GM19240 (cell line): ENCODE results near the gene UFD1.

Source experiments
- DNase-seq: peaks from one replicate; pipeline ENCODE4 v3.0.0; 2011; ENCODE audit warnings: low spot score; ENCODE audit not compliant: insufficient read length

UFD1 gene

GRCh38 chr22:19516378-19517170 lies 37.6 kb upstream of the UFD1 start:
- DNase-seq: no peak

DNA sequence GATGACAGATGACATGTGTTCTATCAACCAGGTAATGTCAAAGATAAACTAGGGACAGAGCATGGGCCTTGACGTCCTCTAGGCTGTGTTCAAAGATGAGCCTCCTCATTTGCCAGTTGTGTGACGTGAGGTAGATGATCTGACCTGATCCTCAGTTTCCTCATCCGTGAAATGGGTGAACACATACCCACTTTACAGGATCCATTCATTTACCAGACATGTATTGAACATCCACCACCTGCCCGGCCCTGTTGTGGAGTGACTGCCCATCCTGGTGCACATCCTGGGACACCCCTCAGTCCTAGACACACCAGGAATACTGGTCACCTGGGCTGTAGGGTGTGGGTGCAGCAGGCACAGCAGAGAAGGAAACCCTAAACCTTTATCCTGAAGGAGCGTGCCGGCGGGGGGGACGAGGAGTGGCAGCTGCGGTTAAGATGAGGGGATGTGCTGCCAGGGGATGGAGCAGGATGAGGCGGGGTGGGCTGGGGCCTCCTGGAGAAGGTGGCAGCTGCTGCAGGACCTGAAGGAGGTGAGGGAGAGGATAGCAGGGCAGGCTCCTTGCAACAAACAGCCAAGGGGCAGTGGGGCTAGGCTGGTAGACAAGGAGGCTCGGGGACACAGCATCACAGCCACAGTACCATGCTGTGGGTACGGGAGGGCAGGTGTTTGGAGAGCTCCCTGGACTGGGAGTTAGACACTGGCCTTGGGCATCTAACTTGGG lies 36.8 kb upstream of the UFD1 start:
- no peak for DNase-seq

- DNase-seq: no peak
Measured at GRCh38 chr22:19514831-19515565, 36.0 kb upstream of the UFD1 start.

- no peak for DNase-seq
Measured at GRCh38 chr22:19513823-19514222, 34.8 kb upstream of the UFD1 start.

DNA sequence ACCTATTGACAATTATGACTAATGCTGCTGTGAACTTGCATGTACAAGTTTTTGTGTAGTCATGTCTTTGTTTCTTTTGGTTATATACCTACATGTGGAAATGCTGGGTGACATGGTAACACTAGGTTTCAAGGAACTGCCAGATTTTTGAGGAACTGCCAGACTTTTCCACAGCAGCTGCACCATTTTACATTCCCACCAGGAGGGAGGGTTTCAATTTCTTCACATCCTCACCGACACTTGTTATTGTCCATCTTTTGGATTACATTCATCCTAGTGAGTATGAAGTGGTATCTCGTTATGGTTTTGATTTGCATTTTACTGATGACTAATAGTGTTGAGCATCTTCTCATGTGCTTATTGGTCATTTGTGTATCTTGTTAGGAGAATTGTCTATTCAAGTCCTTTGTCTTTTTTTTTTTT lies 31.9 kb upstream of the UFD1 start:
- no peak for DNase-seq

DNA sequence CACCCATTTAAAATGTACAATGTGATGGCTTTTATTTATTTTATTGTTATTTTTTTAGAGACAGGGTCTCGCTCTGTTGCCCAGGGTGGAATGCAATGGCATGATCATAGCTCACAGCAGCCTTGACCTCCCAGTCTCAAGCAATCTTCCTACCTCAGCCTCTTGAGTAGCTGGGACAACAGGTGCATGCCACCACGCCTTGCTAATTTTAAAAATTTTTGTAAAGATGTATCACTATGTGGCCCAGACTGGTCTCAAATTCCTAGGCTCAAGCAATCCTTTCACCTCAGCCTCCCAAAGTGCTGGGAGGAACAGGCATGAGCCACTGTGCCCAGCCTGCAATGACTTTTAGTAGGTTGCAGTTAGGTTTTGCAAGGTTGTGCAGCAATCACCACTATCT lies 30.9 kb upstream of the UFD1 start:
- no peak for DNase-seq

DNA sequence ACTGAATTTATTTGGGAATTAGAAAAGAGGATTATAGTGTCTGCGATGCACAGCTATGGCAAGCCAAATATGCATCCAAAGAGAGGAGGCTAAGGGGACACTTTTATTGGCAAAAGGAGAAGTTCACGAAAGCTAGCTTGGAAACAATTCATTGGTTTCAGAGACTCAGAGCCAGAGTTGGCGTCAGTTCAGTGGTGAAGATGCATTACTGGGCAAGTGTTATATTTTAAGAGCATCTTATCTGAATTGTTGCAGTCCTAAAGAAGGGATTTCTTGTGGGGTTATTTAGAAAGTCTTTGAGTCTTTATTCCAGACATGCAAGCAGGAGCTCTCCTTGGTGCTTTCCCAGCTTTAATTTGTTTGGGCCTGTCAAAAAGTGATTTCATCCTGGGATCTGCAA lies 30.2 kb upstream of the UFD1 start:
- DNase-seq: no peak

DNA sequence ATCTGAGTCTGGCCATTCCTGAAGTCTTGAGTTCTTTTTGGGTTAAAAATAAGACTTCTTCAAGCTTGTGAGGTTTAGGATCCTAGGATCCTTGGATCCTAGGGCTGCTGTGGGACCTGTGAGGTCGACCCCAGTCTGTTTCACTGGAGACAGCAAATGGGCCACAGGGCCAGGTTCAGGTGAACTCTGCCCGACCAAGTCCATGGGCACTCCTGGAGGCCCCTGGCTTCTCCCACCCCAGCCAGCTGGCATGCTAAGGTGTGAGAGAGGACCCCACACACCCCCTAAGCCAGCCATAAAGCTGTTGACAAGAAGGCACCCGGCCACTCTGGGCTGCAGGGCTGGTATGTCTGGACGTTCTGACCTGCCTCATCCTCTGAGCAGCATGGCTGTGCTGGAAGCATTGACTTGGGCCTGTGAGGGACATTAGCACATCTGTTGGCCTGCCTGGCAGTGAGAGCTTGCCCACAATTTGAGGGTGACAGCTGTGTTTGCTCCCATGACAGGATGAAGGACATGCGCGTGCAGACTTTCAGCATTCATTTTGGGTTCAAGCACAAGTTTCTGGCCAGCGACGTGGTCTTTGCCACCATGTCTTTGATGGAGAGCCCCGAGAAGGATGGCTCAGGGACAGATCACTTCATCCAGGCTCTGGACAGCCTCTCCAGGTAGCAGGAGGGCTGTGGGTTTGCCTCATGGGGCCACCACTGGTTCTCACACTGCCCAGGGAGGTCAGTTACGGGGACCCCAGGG lies 29.2 kb upstream of the UFD1 start:
- DNase-seq: no peak

DNA sequence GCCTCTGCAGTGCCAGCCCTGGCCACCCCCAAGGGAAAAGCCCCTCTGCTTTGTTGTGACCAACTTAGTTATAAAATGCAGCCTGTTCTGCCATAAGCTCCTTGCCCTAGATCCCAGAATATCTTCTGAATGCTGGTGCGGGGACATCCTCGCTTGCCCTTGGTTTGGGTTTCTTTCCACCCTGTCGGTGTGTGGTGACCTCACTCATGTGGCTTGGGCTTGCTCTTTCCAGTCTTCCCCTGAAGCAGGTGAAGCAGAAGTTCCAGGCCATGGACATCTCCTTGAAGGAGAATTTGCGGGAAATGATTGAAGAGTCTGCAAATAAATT lies 28.5 kb upstream of the UFD1 start:
- DNase-seq: no peak

DNA sequence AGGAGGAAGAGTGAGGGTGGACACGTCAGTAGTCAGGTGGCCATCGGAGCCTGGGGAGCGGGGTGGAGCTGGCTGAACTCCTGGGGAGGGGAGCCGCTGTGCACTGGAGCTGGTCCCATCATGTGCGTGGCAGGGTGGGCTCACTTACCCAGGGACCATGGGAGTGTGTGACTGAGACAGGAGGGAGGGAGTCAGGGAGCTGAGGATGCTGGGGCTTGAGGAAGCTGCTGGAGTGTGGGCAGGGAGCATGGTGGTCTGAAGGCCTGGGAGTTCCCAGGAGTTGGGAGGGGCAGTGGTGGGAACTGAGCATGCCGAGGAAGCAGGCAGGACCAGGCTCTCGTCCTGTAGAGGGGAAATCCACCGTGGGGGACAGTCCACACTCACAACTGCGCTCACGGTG lies 27.2 kb upstream of the UFD1 start:
- no peak for DNase-seq

- DNase-seq: no peak
Measured at GRCh38 chr22:19505735-19506126, 26.7 kb upstream of the UFD1 start.

- no peak for DNase-seq
Measured at GRCh38 chr22:19504900-19505734, 26.1 kb upstream of the UFD1 start.

DNA sequence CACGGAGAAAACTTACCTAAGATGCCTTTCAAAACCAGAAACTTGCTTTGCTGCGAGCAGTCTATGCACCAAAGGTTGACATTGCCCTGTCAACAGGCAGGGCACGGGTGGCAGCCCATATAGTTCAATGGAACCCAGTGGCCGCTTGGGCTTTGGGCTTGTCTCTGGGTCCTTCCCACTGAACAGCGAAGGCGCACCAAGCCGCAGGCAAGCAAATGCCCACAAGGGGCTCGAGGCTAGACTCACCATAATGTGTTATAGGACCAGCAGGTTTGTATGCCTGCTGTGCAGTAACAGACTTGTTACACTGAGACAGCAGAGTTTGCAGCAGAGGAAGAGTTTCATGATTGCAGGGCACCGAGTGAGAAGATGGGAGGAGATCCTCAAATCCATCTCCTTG lies 24.9 kb upstream of the UFD1 start:
- DNase-seq: no peak

- DNase-seq: no peak
Measured at GRCh38 chr22:19503367-19503766, 24.4 kb upstream of the UFD1 start.

DNA sequence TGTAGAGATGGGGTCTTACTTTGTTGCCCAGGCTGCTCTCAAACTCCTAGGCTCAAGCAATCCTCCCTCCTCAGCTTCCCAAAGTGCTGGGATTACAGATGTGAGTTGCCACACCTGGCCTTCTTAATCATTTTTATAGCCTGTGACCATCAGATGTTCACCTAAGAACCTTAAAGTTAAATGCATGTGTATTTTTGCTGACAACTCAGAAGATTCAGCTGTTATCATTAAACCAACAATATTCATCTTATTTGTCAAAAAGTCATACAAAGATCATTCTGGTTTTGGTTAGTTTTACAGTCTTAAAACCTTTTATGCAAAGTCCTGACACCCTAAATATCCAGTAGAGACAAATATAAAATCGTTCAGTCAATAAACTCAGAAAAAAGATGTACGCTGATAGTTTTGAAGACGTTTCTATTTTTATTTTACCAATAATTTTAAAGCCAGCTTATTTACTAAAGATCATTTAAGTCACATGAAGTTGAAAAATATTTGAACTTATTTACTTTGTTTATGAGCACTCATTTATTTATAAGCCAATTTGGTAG lies 23.0 kb upstream of the UFD1 start:
- no peak for DNase-seq

DNA sequence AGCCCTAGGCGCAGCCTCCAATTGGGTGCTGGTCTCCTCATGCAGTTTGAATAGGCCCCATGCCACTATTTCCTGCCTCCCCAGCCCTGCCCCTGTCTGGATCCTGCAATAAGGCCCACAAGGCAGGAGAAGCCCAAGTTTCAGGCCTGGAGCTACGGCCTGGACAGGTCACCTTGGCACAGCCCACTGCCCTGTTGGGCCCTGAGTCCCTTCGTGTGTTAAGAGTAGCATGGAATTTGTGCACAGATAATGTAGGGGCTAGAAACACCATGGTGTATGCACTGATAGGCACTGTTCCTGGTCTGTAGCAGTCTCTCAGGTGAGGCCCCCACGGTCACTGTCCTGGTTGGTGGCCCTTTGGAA lies 20.9 kb upstream of the UFD1 start:
- DNase-seq: no peak

DNA sequence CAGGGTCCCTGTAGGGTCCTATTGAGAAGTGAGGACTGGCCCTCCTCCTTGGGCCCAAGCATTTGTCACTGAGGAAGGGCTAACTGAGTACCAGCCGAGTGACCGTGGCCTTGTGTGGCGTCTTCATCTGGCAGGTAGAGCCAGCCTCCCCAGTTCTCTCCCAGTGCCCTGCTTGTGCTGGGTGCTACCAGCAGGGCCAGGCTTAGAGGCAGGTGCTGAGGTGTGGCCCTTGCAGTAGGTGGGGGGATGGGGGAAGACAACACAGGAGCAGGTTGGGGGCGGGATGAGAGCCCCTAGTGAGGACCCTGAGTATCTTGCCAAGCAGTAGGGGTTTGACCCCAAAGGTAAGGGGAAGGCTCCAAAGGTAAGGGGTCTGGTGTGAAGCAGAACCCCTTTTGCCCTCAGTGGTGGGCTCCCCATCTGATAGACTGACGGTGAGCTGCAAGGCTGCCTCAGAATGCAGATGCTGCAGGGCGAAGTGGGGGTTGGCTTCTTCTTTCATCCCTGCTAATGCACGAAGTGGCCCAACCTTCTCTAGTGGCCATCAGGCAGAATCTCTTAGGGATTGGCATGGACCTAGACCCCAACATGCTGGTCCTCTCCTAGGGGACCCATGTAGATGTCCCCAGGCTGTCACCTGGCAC lies 20.4 kb upstream of the UFD1 start:
- DNase-seq: no peak

- DNase-seq: no peak
Measured at GRCh38 chr22:19498866-19499190, 19.8 kb upstream of the UFD1 start.

DNA sequence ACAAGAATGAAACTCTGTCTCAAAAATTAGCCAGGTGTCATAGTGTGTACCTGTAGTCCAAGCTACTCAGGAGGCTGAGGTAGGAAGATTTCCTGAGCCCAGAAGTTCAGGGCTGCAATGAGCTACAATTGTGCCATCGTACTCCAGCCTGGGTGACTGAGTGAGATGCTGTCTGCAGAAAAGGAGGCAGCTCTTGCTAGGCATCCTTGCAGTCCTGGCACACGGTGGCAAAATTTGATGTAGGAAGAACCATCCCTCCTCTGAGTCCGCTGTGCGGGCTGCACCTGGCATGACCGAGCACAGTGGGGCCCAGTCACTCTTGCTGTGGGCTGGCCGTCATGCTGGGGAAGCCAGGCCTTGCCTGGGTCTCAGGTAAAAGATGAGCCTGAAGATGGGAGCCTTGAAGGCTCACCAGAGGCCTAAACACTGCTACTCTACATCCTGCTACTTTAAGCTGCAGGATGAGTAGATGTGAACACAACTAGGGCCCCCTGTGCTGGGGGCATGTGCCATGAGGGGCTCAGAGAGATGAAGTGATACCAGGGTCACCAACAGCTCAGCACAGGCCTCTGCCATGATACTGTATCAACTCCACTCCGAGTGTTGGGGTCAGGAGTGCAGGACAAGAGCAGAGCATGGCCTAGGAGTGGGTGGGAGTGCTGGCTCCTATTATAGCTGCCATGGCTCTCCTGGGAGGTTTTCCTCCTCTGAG lies 19.3 kb upstream of the UFD1 start:
- no peak for DNase-seq

GRCh38 chr22:19497245-19497644 lies 18.3 kb upstream of the UFD1 start:
- no peak for DNase-seq
